Measurements from ENCODE around the gene SLC25A47. TPM values are rescaled to one million over a fixed set of nuclear protein-coding genes. Genes with fewer than 3 reads are reported as not detected.

The SLC25A47 gene
- total and polyA plus RNA-seq, 9 of the 15 experiments (the other 6 are each of a cell fraction or from before 2014, with no cell fraction given): 0.09 to 0.23 (median 0.22) TPM; not detected in 6

DNA sequence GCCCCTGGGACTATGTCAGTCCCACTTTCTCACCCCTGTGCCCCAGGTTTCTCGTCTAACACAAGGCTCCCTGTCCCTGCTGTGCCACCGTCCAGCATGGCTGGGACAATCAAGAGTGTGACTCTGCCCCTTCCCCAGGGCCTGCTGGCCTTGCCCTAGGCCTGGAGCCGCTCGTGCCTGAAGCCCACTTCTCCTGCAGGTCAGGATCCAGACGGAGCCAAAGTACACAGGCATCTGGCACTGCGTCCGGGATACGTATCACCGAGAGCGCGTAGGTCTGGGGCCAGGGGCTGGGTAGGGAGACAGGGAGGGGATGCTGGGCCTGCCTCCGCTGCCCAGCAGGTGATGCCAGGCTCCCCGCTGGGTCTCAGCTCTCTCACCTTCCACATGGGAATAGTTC is 2.8 kb downstream of the SLC25A47 start:
- Histone ChIP-seq H3K4me1 (replicated peaks in 1 of 2; ENCODE audit: control insufficient read depth in 2 of 2, insufficient read depth in 2 of 2, low read length in 2 of 2) (peaks cover 0 to 50% of the 10 kb centered on the region in 2 experiments; a peak in 2 of 5 replicates), H3K36me3 (ENCODE audit: control insufficient read depth, insufficient read depth, low read length) (no peaks in the 10 kb centered on the region), H3K27me3 (ENCODE audit: control insufficient read depth in 2 of 2, insufficient read depth in 2 of 2, low read length in 2 of 2) (peaks cover 0 to 8% of the 10 kb centered on the region in 2 experiments; a peak in 2 of 5 replicates), H3K4me2 (ENCODE audit: insufficient read depth, low read length) (no peak overlapping the region), H3K79me2 (ENCODE audit: control insufficient read depth, insufficient read depth, low read length) (no peaks in the 10 kb centered on the region), H4K20me1 (replicated peaks; ENCODE audit: control insufficient read depth, insufficient read depth, low read length) (no peaks in the 10 kb centered on the region), H3K9me1 (ENCODE audit: control insufficient read depth, insufficient read depth, low read length) (no peaks in the 10 kb centered on the region), H3K9me3 (replicated peaks; ENCODE audit: control insufficient read depth, insufficient read depth, low read depth, low read length) (no peaks in the 10 kb centered on the region), H2AFZ (ENCODE audit: low read depth, low read length) (no peak overlapping the region), H3K27ac (ENCODE audit: extremely low read depth, low read depth, low read length) (no peak overlapping the region), H3K4me3 (no peak overlapping the region), H3K9ac (ENCODE audit: insufficient read depth in 1 of 2, low read depth in 2 of 2, low read length in 2 of 2) (no peak overlapping the region)
- ChIA-PET POLR2A (no interaction called here), CTCF (ENCODE audit: low intra/inter-chr PET ratio) (no interaction called here)
- 58% methylated on average over 7 of the region's 13 CpGs for WGBS (ENCODE audit: insufficient coverage, low coverage, missing lambda C conversion rate)
- intact Hi-C loops (cut with micrococcal nuclease) (no loop called here), in situ Hi-C loops (cut with MboI) (no loop called here)
- TF ChIP-seq NCOA2 (IDR thresholded peaks at IDR 0.05; ENCODE audit: partially characterized antibody in 2 of 2): no peak
- TF ChIP-seq RUNX1 (IDR thresholded peaks at IDR 0.05; ENCODE audit: low read depth): no peak
- TF ChIP-seq, protein P1, sequence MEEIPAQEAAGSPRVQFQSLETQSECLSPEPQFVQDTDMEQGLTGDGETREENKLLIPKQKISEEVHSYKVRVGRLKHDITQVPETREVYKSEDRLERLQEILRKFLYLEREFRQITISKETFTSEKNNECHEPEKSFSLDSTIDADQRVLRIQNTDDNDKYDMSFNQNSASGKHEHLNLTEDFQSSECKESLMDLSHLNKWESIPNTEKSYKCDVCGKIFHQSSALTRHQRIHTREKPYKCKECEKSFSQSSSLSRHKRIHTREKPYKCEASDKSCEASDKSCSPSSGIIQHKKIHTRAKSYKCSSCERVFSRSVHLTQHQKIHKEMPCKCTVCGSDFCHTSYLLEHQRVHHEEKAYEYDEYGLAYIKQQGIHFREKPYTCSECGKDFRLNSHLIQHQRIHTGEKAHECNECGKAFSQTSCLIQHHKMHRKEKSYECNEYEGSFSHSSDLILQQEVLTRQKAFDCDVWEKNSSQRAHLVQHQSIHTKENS (CRISPR knock-in tag; IDR thresholded peaks at IDR 0.05): no peak
- no peak for TF ChIP-seq CEBPG (CRISPR knock-in tag; IDR thresholded peaks at IDR 0.05)
- TF ChIP-seq CEBPG (tag; conservative IDR thresholded peaks at IDR 0.05 in 1 of 2, IDR thresholded peaks at IDR 0.05 in 1 of 2): no peak
- TF ChIP-seq, protein P2, sequence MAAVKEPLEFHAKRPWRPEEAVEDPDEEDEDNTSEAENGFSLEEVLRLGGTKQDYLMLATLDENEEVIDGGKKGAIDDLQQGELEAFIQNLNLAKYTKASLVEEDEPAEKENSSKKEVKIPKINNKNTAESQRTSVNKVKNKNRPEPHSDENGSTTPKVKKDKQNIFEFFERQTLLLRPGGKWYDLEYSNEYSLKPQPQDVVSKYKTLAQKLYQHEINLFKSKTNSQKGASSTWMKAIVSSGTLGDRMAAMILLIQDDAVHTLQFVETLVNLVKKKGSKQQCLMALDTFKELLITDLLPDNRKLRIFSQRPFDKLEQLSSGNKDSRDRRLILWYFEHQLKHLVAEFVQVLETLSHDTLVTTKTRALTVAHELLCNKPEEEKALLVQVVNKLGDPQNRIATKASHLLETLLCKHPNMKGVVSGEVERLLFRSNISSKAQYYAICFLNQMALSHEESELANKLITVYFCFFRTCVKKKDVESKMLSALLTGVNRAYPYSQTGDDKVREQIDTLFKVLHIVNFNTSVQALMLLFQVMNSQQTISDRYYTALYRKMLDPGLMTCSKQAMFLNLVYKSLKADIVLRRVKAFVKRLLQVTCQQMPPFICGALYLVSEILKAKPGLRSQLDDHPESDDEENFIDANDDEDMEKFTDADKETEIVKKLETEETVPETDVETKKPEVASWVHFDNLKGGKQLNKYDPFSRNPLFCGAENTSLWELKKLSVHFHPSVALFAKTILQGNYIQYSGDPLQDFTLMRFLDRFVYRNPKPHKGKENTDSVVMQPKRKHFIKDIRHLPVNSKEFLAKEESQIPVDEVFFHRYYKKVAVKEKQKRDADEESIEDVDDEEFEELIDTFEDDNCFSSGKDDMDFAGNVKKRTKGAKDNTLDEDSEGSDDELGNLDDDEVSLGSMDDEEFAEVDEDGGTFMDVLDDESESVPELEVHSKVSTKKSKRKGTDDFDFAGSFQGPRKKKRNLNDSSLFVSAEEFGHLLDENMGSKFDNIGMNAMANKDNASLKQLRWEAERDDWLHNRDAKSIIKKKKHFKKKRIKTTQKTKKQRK (IDR thresholded peaks at IDR 0.05; ENCODE audit: borderline replicate concordance, low read depth, low read length): no peak
- no peak for TF ChIP-seq HSF4 (CRISPR knock-in tag; IDR thresholded peaks at IDR 0.05; ENCODE audit: borderline replicate concordance)
- TF ChIP-seq, protein P3, sequence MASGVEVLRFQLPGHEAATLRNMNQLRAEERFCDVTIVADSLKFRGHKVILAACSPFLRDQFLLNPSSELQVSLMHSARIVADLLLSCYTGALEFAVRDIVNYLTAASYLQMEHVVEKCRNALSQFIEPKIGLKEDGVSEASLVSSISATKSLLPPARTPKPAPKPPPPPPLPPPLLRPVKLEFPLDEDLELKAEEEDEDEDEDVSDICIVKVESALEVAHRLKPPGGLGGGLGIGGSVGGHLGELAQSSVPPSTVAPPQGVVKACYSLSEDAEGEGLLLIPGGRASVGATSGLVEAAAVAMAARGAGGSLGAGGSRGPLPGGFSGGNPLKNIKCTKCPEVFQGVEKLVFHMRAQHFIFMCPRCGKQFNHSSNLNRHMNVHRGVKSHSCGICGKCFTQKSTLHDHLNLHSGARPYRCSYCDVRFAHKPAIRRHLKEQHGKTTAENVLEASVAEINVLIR (CRISPR knock-in tag; IDR thresholded peaks at IDR 0.05): no peak
- TF ChIP-seq ZNF431 (CRISPR knock-in tag; IDR thresholded peaks at IDR 0.05): no peak
- TF ChIP-seq RNF2 (IDR thresholded peaks at IDR 0.05): no peak
- TF ChIP-seq STAG1 (CRISPR knock-in tag; IDR thresholded peaks at IDR 0.05; ENCODE audit: borderline replicate concordance): no peak
- TF ChIP-seq MAZ (CRISPR knock-in tag; conservative IDR thresholded peaks at IDR 0.05 in 1 of 2, IDR thresholded peaks at IDR 0.05 in 1 of 2): no peak
- TF ChIP-seq ZNF24 (IDR thresholded peaks at IDR 0.05): no peak
- no peak for TF ChIP-seq SUPT5H (IDR thresholded peaks at IDR 0.05)
- DNase-seq (ENCODE audit: extremely low read depth in 1 of 4, low spot score in 3 of 4) (no peak), FAIRE-seq (no peak), ATAC-seq (no peak)
- no TSS peak for BruUV-seq (replicated peaks)

Data from K562 (cell line).